Measurements from ENCODE around the gene TXLNA.

The TXLNA gene

DNA sequence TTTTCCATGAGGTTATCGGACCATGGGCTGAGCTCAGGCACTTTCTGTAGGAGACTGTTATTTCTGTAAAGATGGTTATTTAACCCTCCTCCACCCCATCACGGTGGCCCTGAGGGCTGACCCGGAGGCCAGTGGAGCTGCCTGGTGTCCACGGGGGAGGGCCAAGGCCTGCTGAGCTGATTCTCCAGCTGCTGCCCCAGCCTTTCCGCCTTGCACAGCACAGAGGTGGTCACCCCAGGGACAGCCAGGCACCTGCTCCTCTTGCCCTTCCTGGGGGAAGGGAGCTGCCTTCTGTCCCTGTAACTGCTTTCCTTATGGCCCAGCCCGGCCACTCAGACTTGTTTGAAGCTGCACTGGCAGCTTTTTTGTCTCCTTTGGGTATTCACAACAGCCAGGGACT, 18.4 kb downstream of the TXLNA start:
- peaks cover 73% of the 10 kb centered on the region for H3K4me1 Mint-ChIP-seq
- H3K27ac Mint-ChIP-seq = no peak overlapping the region
- H3K36me3 Mint-ChIP-seq = peaks cover 12% of the 10 kb centered on the region
- no peaks in the 10 kb centered on the region for H3K9me3 Mint-ChIP-seq
- no peak overlapping the region for H3K4me3 Mint-ChIP-seq
- no peaks in the 10 kb centered on the region for H3K27me3 Mint-ChIP-seq

DNA sequence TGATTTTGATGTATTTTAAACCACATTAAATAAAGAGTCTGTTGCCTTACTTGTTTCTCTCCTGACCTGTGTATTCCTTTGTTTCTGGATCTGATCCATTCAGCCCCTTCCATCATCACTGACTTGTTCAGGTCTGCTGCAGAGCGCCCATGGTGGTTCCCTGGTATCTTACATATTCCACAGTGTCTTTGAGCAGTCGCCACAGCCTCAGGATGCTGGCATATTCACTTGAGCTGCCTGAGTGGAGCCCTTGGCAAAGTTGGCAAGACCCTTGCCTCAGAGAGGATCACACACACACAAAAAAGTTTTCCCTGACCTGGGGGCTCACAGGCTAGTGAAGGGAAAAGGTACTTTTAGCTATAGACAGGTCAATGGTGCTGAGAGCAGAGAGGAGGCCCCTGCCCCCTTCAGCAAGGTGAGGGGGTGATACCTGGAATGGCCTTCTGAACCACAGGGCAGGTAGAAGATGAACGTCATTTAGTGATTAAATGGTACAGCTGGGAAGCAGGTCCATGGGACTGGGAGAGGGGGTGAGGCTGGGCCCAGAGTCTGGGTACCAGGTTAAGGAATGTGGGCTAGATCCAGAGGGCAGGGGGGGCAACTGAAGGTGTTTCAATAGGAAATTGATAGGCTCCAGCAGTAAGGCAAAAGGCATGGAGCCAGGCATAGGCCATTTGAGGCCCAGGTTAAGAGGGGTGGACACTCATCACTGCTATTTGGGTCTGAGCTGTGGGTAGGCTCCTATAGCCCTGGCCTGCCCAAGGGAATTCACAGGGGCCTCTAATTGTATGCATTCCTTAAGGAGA, 19.0 kb downstream of the TXLNA start:
- H3K4me1 Mint-ChIP-seq = peaks cover 77% of the 10 kb centered on the region
- no peaks in the 10 kb centered on the region for H3K9me3 Mint-ChIP-seq

DNA sequence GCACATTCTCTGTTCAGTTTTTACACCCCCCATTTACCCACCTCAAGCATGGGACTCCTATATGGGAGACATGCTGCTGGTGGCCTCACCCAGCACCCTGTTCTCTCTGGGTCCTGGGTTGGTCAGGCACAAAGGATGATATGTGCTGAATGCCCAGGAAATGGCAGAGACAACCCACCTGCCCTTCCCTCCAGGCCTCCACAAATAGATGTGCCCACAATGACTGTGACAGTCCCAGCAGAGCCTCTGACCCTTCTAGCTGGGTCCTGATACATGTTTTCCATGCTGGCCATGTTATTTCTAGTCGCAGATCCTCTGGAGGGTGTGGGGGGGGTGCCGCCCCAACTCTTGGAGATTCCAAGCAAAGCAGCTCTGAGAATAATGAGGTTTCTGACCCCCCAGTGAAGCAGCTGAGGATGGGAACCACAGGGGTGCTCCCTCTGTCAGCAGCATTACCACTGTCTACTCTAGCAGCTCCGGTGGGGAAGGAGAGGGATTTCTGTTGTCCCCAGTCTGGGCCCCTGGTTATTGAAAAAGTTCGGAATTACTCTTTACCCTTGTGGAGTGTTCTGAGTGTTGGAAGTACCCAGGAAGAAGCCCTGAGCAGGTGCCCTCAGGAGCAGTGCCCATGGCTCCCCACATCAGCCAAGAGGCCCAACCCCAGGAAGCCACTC, 19.7 kb downstream of the TXLNA start:
- Mint-ChIP-seq H3K9me3 (no peaks in the 10 kb centered on the region), H3K4me3 (no peak overlapping the region), H3K36me3 (peaks cover 6% of the 10 kb centered on the region), H3K27ac (no peak overlapping the region), H3K4me1 (peaks cover 74% of the 10 kb centered on the region), H3K27me3 (no peaks in the 10 kb centered on the region)

More for the DNA sequence above, 19.0 kb downstream of the TXLNA start:
- H3K27ac Mint-ChIP-seq = no peak overlapping the region
- peaks cover 7% of the 10 kb centered on the region for H3K36me3 Mint-ChIP-seq
- H3K4me3 Mint-ChIP-seq = peak overlapping the region; percentile 41
- H3K27me3 Mint-ChIP-seq = no peaks in the 10 kb centered on the region

DNA sequence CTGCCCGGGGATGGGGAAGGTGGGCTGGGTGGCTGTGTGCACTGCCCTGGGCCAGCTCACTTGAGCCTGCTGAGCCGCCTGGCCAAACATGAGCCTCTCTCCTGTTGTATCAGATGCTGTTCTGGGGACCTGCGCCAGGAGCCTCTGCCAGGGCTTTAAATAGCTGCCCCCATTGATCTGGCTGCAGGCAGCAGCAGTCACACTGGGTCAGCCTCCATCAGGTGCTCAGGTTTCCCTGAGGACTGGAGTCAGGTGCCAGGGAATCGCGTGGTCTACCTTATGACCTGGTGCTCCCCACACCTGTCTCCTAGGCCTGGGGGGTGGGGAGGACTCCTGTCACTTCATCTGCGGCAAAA, 20.2 kb downstream of the TXLNA start:
- Mint-ChIP-seq H3K36me3 (peaks cover 4% of the 10 kb centered on the region), H3K9me3 (no peaks in the 10 kb centered on the region), H3K27ac (no peak overlapping the region), H3K4me1 (peaks cover 72% of the 10 kb centered on the region), H3K4me3 (peak overlapping the region; percentile 26), H3K27me3 (no peaks in the 10 kb centered on the region)

DNA sequence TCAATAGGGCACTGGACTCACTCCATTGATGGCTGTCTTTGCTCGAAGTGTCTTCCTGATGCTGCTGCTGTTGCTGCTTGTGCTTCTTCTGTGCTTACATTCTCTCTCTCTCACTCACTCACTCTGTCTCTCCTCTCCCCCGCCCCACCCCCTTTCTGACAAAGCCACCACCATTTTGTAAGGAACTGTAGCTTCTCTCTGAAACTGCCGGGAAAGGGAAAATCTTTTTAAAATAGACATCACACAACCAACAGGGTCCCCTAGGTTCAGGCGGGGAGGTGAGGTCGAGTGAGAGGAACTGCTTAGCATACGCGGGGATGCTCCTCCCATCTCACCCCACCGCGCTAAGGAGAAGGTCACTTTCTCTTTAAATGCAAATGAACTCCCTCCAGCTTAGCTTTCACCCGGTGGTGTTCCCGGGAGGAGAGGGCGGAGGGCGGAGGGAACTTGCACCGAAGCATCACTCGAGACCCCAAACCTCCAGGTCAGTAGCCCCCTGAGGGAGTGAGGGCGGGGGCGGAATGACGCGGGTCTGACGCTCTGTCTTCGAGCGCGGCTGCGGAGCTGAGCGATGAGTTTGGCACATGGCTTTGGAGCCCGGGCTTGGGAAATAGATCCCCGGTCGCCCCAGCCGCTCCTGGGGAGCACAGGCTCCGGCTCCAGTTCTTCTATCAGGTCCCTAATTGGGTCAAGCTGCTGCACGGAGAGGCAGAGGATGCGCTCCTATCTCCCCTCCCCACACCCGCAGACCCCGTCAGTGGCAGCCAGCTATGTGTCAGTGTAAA, 20.9 kb downstream of the TXLNA start, which contains the start of gene CCDC28B:
TSS of gene CCDC28B (plus strand) at position 370 of the 785 bp plus-strand sequence. CDS start 1,341 bp downstream, outside the sequence.
- peaks cover 4% of the 10 kb centered on the region for H3K36me3 Mint-ChIP-seq
- peak within 1 kb of the TSS; percentile 90 for H3K27ac Mint-ChIP-seq
- no peaks in the 10 kb centered on the region for H3K9me3 Mint-ChIP-seq
- peak within 1 kb of the TSS; percentile 90 for H3K4me3 Mint-ChIP-seq
- H3K4me1 Mint-ChIP-seq = peaks cover 66% of the 10 kb centered on the region
- H3K27me3 Mint-ChIP-seq = no peaks in the 10 kb centered on the region

DNA sequence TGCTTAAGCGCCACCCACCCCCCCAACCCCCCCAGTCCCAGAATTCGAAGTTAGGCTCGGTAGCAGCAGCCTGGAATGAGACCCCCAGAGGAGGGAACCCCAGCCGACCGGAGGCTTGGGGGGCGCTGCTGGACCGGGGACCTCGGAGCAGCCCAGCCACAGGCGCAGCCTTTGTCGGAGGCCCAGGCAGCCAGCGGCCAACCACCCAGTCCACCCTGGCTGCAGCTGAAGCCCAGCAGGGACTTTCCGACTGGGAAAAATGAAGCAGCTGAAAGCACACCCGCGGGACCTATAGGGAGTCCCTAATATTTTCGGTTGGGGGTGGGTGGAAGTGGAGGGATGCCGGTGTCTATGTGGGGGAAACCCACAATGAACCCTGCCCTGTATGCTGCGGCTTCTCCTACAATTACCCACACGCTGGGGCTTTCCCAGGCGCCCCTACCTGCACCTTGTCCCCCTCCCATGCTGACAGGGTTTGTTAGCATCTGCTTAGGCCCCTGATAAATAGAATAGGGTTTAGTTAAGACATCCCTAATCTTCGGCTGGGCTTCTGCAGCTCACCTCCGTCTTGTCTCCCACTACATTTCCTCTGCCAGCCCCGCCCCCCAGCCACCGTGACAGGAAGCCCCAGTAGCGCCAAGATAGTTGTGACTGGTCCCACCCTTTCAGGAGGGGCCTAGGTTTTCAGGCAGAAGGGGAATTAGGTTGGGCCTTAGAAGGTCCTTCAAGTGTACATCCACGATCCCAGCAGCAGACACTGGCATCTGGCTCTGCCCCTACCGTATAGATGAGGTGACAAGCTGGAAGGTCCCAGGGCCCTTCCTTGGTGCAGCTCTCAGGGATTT, 21.8 kb downstream of the TXLNA start:
- H3K36me3 Mint-ChIP-seq = peaks cover 3% of the 10 kb centered on the region
- peaks cover 62% of the 10 kb centered on the region for H3K4me1 Mint-ChIP-seq

DNA sequence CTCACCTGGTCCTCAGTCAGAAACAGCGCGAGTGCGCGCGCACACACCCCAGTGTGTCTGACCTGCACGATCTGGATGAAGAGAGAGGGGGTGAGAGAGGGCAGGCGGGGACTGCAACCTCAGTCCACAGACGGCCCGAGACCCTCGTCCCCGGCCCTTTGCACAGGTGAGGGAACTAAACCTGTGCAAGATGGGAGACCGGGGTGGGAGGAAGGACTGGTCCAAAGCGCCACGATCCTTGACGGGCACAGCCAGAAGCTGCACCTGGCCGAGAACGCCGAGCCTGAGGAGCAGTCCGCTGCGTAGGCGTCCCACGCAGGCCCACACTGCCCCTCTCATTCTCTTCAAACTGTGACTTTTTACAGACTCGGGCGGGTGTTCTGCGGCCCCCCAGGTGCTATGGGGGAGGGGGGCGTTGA, 25.5 kb downstream of the TXLNA start:
- Mint-ChIP-seq H3K4me3 (peak overlapping the region; percentile 87), H3K27ac (no peak overlapping the region), H3K36me3 (no peaks in the 10 kb centered on the region), H3K27me3 (no peaks in the 10 kb centered on the region), H3K9me3 (no peaks in the 10 kb centered on the region), H3K4me1 (peaks cover 40% of the 10 kb centered on the region)

More for the DNA sequence above, 21.8 kb downstream of the TXLNA start:
- Mint-ChIP-seq H3K4me3 (peak overlapping the region; percentile 90), H3K9me3 (no peaks in the 10 kb centered on the region), H3K27me3 (no peaks in the 10 kb centered on the region), H3K27ac (peak overlapping the region; percentile 90)

DNA sequence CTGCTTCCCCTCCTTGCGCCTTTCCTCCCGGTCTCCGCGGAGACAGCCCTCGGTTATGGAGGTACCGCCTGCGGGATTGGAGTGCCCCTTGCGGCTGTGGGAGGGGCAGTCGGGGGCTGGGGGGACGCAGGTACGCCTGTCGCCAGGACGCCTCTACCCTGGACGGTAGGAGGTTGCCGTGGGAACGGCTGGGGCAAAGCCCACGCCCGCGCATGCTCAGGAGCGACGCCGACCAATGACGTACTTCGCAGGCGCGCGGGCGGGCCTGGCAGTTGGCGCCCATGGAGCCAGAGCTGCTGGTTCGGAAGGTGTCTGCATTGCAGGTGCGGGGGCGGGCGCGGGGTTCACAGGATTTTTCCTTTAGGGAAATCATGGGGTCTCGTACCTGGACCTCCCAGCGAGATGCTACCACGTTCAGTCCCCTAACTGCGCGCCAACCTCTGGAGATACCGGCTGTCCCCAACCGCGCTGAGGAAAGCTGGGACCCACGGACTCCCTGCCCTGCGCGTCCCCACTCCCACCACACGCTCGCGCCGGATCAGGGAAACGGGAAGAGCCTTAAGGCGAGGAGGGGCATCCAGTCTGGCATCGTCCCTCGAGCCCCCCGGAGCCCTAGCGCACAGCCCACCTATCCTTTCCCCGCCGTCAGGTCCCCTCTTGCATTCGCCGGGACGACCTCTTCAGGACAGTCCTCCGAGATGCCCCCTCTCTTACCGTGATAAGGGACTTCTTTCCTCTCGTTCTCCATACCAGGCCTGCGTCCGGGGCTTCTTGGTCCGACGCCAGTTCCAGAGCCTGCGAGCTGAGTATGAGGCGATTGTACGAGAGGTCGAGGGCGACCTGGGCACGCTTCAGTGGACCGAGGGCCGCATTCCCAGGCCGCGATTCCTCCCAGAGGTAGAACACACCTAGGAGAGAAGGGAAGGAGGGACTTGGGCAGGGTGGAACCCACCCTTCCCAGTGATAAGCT, 26.2 kb downstream of the TXLNA start, which contains the start of gene IQCC:
TSS of gene IQCC (plus strand) at position 271 of the 970 bp plus-strand sequence. CDS start at position 282, 11 bp downstream.
- Mint-ChIP-seq H3K4me3 (peak within 1 kb of the TSS; percentile 87), H3K27me3 (no peaks in the 10 kb centered on the region), H3K4me1 (peaks cover 35% of the 10 kb centered on the region)

DNA sequence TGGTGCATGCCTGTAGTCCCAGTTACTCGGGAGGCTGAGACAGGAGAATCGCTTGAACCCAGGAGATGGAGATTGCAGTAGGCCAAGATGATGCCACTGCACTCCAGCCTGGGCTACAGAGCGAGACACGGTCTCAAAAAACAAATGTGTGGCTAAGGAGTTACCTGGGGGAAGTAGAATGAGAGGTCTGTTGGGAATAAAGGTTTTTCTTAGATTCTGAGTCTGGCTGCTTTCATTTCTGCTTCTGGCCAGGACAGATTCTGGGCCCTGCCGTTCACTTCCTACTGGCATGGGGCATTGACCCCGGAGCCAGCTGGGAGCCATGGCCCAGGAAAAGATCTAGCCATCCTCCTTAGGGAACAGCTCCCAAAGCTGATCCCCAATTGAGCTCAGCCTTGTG, 29.0 kb downstream of the TXLNA start:
- H3K27me3 Mint-ChIP-seq = no peaks in the 10 kb centered on the region
- peaks cover 14% of the 10 kb centered on the region for H3K4me1 Mint-ChIP-seq
- no peaks in the 10 kb centered on the region for H3K36me3 Mint-ChIP-seq
- H3K4me3 Mint-ChIP-seq = no peak overlapping the region
- no peaks in the 10 kb centered on the region for H3K9me3 Mint-ChIP-seq
- no peak overlapping the region for H3K27ac Mint-ChIP-seq

More for the DNA sequence above, 26.2 kb downstream of the TXLNA start, which contains the start of gene IQCC:
- H3K9me3 Mint-ChIP-seq = no peaks in the 10 kb centered on the region
- no peaks in the 10 kb centered on the region for H3K36me3 Mint-ChIP-seq
- H3K27ac Mint-ChIP-seq = peak within 1 kb of the TSS; percentile 30

DNA sequence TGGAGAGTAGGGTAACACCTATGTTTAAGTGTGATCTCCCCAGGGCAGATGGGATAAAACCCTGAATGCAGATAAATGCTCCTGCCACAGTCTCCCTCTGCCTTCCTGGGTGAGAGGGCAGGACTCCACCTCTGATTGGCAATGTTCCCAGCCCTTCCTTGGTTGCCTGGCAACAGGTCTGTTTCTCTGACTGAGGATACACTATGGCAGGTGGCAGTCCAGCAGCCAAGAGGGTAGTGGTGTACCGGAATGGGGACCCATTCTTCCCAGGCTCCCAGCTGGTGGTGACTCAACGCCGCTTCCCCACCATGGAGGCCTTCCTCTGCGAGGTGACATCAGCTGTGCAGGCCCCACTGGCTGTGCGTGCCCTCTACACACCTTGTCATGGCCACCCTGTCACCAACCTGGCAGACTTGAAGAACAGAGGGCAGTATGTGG, 29.4 kb downstream of the TXLNA start, which contains the start of gene DCDC2B:
TSS of gene DCDC2B (plus strand) at position 199 of the 438 bp plus-strand sequence. CDS start at position 204, 5 bp downstream.
- Mint-ChIP-seq H3K27me3 (no peaks in the 10 kb centered on the region), H3K27ac (no peak within 1 kb of the TSS), H3K9me3 (no peaks in the 10 kb centered on the region), H3K4me1 (peaks cover 12% of the 10 kb centered on the region), H3K4me3 (no peak within 1 kb of the TSS), H3K36me3 (no peaks in the 10 kb centered on the region)

DNA sequence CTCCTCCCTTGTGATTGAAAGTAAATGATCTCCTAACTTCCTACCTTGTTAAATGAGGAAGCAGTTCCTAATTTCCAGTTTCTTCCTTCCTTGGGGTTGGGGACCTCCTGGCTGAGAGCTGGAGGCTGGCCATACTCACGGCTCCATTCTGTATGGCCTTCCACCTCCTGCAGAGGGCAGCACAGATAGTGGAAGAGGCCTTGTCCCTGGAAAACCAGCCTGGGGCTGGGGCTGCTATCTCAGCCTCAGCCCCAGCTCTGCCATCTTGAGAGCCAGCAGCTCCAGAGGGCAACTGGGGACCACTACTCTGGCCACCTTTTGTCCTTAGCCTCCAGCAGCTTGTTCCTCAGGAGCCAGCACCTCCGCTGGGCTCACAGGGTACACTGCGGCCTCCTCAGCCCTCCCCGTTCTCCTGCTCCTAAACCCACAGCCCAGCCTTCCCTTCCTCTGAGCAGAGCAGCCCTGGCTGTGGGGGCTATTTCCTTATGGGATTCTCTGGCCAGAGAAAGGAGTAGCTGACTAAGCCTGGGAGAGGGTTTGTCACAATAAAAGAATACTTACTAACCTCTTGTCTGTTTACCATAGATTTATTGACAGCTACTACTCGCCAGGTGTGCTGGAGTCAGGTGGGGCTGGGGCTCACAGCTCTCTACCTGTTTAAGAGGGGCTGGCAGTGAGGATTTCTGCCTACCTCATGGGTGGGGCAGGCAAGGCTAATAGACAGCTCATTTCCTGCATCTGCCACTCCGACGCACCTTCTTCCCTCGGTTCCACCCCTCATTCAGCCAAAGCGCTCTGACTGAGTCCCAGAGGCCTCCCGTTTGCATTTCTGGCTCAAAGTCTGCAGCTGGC, 36.4 kb downstream of the TXLNA start:
- Mint-ChIP-seq H3K4me1 (peaks cover 28% of the 10 kb centered on the region), H3K27ac (peak overlapping the region; percentile 41), H3K9me3 (no peaks in the 10 kb centered on the region), H3K4me3 (no peak overlapping the region), H3K36me3 (peaks cover 4% of the 10 kb centered on the region), H3K27me3 (no peaks in the 10 kb centered on the region)

DNA sequence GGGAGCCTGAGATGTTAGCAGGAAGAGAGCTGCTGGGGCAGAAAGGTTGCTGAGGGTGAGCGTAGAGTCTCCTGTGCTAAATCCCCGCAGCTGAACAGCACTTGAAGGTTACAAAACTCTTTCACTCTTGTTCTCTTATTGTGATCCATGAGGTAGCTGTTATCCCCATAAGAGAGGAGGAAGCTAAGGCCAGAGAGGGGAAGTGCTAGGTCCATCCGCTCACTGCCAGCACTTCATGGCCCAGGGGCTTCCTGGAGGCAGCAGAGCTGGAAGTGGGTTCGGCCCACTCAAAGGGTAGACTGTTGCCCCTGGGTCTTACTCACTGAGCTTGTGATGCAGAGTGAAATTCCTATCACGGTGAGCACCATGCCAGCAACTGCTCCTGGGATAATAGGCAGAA, 37.1 kb downstream of the TXLNA start:
- H3K36me3 Mint-ChIP-seq = peaks cover 4% of the 10 kb centered on the region
- H3K4me3 Mint-ChIP-seq = no peak overlapping the region
- no peak overlapping the region for H3K27ac Mint-ChIP-seq
- H3K9me3 Mint-ChIP-seq = no peaks in the 10 kb centered on the region
- H3K4me1 Mint-ChIP-seq = peaks cover 33% of the 10 kb centered on the region
- H3K27me3 Mint-ChIP-seq = no peaks in the 10 kb centered on the region

DNA sequence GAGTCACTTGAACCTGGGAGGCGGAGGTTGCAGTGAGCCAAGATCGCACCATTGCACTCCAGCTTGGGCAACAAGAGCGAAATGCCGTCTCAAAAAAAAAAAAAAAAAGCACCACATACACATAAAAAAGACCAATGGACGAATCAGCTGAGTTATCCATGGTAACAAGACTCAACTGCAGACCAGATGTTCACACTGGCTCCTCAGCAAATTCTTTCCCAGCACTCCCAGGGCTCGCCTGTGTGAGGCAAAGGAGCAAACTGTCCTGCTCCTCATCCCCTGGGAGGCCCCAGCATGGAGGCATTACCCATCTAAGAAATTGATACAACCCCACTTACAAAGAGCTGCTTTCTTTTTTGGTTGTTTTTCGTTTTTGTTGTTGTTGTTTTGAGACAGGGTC, 39.5 kb downstream of the TXLNA start:
- H3K4me3 Mint-ChIP-seq = no peak overlapping the region
- peaks cover 7% of the 10 kb centered on the region for H3K36me3 Mint-ChIP-seq
- no peaks in the 10 kb centered on the region for H3K9me3 Mint-ChIP-seq
- no peaks in the 10 kb centered on the region for H3K27me3 Mint-ChIP-seq
- H3K27ac Mint-ChIP-seq = no peak overlapping the region
- peaks cover 43% of the 10 kb centered on the region for H3K4me1 Mint-ChIP-seq
